Loucy (cell line): ENCODE measurements around the gene GARIN5A.

ENCODE experiments used
- H2AFZ ChIP-seq: fragments of 200-600 bp; sonication (generic); 2 replicates; pipeline ENCODE4 v1.6.0; 2016; ENCODE audit warnings: antibody characterized with exemption, mild to moderate bottlenecking, low read length, moderate library complexity
- H3F3A ChIP-seq: fragments of 200-600 bp; 2 replicates; pipeline ENCODE4 v1.6.0; 2016; ENCODE audit warnings: antibody characterized with exemption, low read depth, mild to moderate bottlenecking
- H3K27me3 ChIP-seq: fragments of 200-600 bp; sonication (generic); 2 replicates; pipeline ENCODE4 v1.6.1; 2014; ENCODE audit warnings: low read length, mild to moderate bottlenecking; ENCODE audit not compliant: insufficient read depth, poor library complexity, severe bottlenecking
- H3K36me3 ChIP-seq: fragments of 200-600 bp; sonication (generic); 2 replicates; pipeline ENCODE4 v1.6.1; 2016; ENCODE audit warnings: low read length; ENCODE audit not compliant: insufficient read depth
- H3K4me1 ChIP-seq: fragments of 200-600 bp; sonication (generic); 2 replicates; pipeline ENCODE4 v1.5.1; 2014; ENCODE audit warnings: low read length, mild to moderate bottlenecking; ENCODE audit not compliant: insufficient read depth, poor library complexity, severe bottlenecking
- H3K4me2 ChIP-seq: fragments of 200-600 bp; sonication (generic); 2 replicates; pipeline ENCODE4 v1.6.0; 2014; ENCODE audit warnings: antibody characterized with exemption, low read length, low read depth, mild to moderate bottlenecking; ENCODE audit not compliant: poor library complexity, severe bottlenecking
- H3K4me3 ChIP-seq: fragments of 200-600 bp; sonication (generic); 2 replicates; pipeline ENCODE4 v1.5.1; 2014; ENCODE audit warnings: low read length, mild to moderate bottlenecking, mixed read lengths; ENCODE audit not compliant: poor library complexity, severe bottlenecking
- H3K79me2 ChIP-seq: fragments of 200-600 bp; sonication (generic); 2 replicates; pipeline ENCODE4 v1.6.1; 2014; ENCODE audit warnings: low read length; ENCODE audit not compliant: insufficient read depth
- H3K9ac ChIP-seq: fragments of 200-600 bp; sonication (generic); 2 replicates; pipeline ENCODE4 v1.6.0; 2014; ENCODE audit warnings: mild to moderate bottlenecking, low read depth, low read length, moderate library complexity; ENCODE audit not compliant: poor library complexity, severe bottlenecking
- H3K9me2 ChIP-seq: fragments of 200-600 bp; sonication (generic); replicated peaks from 2 replicates; pipeline ENCODE4 v1.6.1; 2016; ENCODE audit warnings: low read depth, low read length, mixed read lengths
- H3K9me3 ChIP-seq: fragments of 200-600 bp; sonication (generic); 2 replicates; pipeline ENCODE4 v1.6.1; 2014; ENCODE audit warnings: mild to moderate bottlenecking, antibody characterized with exemption, low read length, low read depth; ENCODE audit not compliant: insufficient read depth
- H4K20me1 ChIP-seq: fragments of 200-600 bp; sonication (generic); 2 replicates; pipeline ENCODE4 v1.6.0; 2014; ENCODE audit warnings: antibody characterized with exemption, low read length, mild to moderate bottlenecking; ENCODE audit not compliant: insufficient read depth, poor library complexity, severe bottlenecking
- EZH2phosphoT487 ChIP-seq: fragments of 200-600 bp; IDR thresholded peaks from 2 replicates; pipeline ENCODE4 v1.6.1; 2018; ENCODE audit warnings: antibody characterized with exemption, mild to moderate bottlenecking, moderate library complexity, borderline replicate concordance
- TF ChIP-seq, protein P1 (sequence below): fragments of 200-600 bp; sonication (generic); conservative IDR thresholded peaks from 2 replicates; pipeline ENCODE4 v1.5.1; 2014; ENCODE audit warnings: mild to moderate bottlenecking, antibody characterized with exemption, low read length

The GARIN5A gene

GRCh38 chr19:50433201-50434180 is 43.2 kb downstream of the GARIN5A start:
- Histone ChIP-seq H3K4me2 (no peak overlapping the region), H3K36me3 (no peaks in the 10 kb centered on the region), H3F3A (no peaks in the 10 kb centered on the region), H3K9ac (no peak overlapping the region), H3K4me3 (no peak overlapping the region), H3K9me3 (no peaks in the 10 kb centered on the region), H2AFZ (no peak overlapping the region), H3K27me3 (no peaks in the 10 kb centered on the region), H4K20me1 (no peaks in the 10 kb centered on the region), H3K9me2 (no peaks in the 10 kb centered on the region), H3K4me1 (peaks cover 4% of the 10 kb centered on the region), H3K79me2 (no peaks in the 10 kb centered on the region)
- TF ChIP-seq, protein P1, sequence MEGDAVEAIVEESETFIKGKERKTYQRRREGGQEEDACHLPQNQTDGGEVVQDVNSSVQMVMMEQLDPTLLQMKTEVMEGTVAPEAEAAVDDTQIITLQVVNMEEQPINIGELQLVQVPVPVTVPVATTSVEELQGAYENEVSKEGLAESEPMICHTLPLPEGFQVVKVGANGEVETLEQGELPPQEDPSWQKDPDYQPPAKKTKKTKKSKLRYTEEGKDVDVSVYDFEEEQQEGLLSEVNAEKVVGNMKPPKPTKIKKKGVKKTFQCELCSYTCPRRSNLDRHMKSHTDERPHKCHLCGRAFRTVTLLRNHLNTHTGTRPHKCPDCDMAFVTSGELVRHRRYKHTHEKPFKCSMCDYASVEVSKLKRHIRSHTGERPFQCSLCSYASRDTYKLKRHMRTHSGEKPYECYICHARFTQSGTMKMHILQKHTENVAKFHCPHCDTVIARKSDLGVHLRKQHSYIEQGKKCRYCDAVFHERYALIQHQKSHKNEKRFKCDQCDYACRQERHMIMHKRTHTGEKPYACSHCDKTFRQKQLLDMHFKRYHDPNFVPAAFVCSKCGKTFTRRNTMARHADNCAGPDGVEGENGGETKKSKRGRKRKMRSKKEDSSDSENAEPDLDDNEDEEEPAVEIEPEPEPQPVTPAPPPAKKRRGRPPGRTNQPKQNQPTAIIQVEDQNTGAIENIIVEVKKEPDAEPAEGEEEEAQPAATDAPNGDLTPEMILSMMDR: no peak
- no peak for TF ChIP-seq EZH2phosphoT487

DNA sequence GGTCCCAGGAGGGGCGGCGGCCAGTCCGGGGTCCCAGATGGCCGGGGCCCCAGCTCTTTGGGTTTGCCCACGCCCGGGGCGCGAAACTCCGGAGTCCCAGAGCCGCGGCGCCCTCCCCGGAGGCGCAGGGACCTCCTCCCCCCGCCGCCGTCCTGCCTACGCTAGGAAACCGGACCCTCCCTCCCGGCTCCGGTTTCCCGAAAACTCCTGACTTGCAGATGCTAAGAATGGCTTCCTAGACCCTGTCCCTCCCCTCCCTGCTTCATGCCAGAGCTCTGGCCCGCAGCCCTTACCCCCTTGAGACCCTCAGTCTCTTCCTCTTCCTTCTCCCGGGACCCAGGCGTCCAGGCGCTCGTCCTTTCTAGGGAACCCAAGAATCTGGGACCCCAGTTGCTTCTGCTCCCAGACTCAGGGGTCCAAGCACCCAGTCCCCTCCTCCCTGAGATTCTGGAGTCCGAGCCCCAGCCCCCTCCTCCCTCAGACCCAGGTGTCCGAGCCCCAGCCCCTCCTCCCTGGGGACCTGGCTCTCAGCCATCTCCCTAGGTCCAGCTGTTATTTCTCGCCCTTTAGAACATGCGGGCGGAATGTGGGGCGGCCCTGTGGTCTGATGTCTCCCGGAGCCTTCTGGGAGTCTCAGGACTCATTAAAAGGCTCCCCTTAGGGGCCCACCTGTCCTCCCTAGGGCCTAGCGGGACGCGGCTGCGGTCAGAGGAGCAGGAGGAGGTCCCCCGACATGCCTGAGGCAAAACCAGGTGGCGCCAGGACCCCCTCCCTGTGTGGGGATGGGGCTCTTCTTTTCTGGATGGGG is 44.2 kb downstream of the GARIN5A start, which contains the start of gene MYBPC2:
MYBPC2 (plus strand) TSS at position 672 of the 808 bp plus-strand sequence; CDS start at position 734, 62 bp downstream.
- H3K79me2 ChIP-seq: no peaks in the 10 kb centered on the region
- no peaks in the 10 kb centered on the region for H3K9me3 ChIP-seq
- no peaks in the 10 kb centered on the region for H3K9me2 ChIP-seq
- peak within 1 kb of the TSS; percentile 70 for H3K4me3 ChIP-seq
- H3F3A ChIP-seq: no peaks in the 10 kb centered on the region
- H2AFZ ChIP-seq: peak within 1 kb of the TSS; percentile 82
- no peaks in the 10 kb centered on the region for H4K20me1 ChIP-seq
- TF ChIP-seq, protein P1: no peak
- TF ChIP-seq EZH2phosphoT487: no peak
- no peaks in the 10 kb centered on the region for H3K36me3 ChIP-seq
- H3K27me3 ChIP-seq: no peaks in the 10 kb centered on the region
- peak within 1 kb of the TSS; percentile 74 for H3K4me2 ChIP-seq
- peak within 1 kb of the TSS; percentile 56 for H3K9ac ChIP-seq
- peaks cover 4% of the 10 kb centered on the region for H3K4me1 ChIP-seq

DNA sequence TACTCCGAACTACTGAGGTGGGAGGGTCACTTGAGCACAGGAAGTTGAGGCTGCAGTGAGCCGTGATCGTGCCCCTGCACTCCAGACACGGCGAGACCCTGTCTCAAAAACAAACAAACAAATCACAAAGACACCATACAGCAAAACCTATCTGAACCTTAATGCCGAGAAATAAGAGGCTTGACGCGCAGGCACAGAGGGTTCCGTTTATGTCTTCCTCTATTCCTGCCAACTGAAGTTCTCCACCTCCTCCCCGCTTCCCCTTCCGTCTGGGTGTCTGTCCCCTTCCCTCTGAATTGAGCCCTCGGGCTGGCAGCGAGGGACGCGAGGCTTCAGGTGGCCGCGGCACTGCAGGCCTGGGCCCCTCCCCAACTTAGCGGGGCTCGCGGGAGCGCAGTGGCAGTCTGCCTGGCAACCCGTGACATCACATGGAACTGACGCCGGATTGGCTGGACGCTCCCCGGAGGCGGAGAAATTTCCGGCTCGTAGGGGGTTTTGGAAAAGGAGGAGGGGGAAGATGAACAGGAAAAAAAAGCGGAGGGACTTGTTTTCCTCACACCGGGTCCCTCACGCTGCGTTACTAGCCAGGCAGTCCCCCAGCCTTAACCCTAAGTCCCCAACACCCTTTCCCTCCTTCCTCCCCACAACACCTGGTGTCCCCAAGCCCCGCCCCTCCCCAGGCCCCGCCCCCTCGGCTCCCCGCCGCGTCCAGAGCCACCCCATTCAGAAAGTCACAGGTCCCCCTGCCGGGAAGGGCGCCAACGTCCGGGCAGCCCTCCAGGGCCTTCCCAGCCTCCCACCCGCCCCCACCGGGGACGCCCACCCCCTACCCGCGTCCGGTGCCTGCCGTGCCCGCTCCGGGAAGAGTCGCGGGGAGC is 45.1 kb downstream of the GARIN5A start:
- H3K9me2 ChIP-seq: no peaks in the 10 kb centered on the region
- peak overlapping the region; percentile 74 for H3K4me2 ChIP-seq
- peaks cover 4% of the 10 kb centered on the region for H3K4me1 ChIP-seq
- peak overlapping the region; percentile 70 for H3K4me3 ChIP-seq
- no peak for TF ChIP-seq EZH2phosphoT487
- TF ChIP-seq, protein P1: no peak
- peak overlapping the region; percentile 82 for H2AFZ ChIP-seq
- H3K9me3 ChIP-seq: no peaks in the 10 kb centered on the region
- H3K36me3 ChIP-seq: no peaks in the 10 kb centered on the region
- H3K79me2 ChIP-seq: no peaks in the 10 kb centered on the region
- no peaks in the 10 kb centered on the region for H3K27me3 ChIP-seq
- H3K9ac ChIP-seq: peak overlapping the region; percentile 56
- H3F3A ChIP-seq: no peaks in the 10 kb centered on the region
- H4K20me1 ChIP-seq: no peaks in the 10 kb centered on the region
